ENCODE data around the gene SPAG16.

- TF ChIP-seq CTCF (IDR thresholded peaks at IDR 0.05; ENCODE audit: insufficient read depth, low read length) (no peak), REST (IDR thresholded peaks at IDR 0.05; ENCODE audit: insufficient replicate concordance, low read depth) (no peak), POLR2AphosphoS5 (IDR thresholded peaks at IDR 0.05; ENCODE audit: low read depth) (no peak)
Measured at GRCh38 chr2:213419980-213420379, 135.7 kb downstream of the SPAG16 start.

Measured in HL-60 (cell line).